ENCODE results near the gene CENPW.
A peak's percentile ranks its signal among the peaks of the same experiment; 100 is the strongest.

The CENPW gene

DNA sequence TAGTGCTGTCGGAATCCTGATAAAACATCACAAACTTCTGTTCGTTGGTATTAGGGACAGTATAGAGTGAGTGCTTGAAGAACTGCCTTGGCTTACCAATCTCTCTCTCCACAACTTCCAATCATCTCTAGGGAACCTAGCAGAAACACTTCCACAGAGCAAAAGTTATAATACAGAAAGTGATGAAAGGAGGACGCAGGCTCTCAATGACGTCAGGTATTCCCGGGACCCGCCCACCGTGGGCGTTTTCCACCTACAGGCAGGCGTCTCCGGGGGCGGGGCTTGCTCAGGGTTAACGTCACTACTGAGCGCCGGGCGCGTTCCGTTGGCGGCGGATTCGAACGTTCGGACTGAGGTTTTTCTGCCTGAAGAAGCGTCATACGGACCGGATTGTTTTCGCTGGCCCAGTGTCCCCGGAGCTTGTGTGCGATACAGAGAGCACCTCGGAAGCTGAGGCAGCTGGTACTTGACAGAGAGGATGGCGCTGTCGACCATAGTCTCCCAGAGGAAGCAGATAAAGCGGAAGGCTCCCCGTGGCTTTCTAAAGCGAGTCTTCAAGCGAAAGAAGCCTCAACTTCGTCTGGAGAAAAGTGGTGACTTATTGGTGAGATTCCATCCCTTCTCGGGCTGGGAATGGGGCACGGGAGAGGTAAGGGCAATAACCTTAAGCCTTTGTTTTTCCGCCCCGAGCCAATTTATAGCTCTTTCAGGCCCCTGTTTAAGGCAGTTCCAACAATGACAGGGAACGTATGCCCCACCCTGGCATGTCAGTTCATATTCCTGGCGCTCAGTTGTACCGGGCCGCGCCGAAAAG lies at the start of gene CENPW:
TSS of gene CENPW (plus strand) at position 320 of the 814 bp plus-strand sequence. CDS start at position 479, 159 bp downstream.
- Mint-ChIP-seq H3K4me3 (no peak within 1 kb of the TSS), H3K36me3 (ENCODE audit: insufficient read depth) (peaks cover 2% of the 10 kb centered on the region), H3K27ac (ENCODE audit: low read depth) (no peak within 1 kb of the TSS), H3K4me1 (peaks cover 6% of the 10 kb centered on the region), H3K27me3 (no peaks in the 10 kb centered on the region), H3K9me3 (no peaks in the 10 kb centered on the region)
- DNase-seq (ENCODE audit: low spot score in 2 of 2), result peak; percentile 67 to 70
- ATAC-seq (replicated peaks; ENCODE audit: extremely low read depth, poor library complexity, severe bottlenecking), result peak; percentile 72

DNA sequence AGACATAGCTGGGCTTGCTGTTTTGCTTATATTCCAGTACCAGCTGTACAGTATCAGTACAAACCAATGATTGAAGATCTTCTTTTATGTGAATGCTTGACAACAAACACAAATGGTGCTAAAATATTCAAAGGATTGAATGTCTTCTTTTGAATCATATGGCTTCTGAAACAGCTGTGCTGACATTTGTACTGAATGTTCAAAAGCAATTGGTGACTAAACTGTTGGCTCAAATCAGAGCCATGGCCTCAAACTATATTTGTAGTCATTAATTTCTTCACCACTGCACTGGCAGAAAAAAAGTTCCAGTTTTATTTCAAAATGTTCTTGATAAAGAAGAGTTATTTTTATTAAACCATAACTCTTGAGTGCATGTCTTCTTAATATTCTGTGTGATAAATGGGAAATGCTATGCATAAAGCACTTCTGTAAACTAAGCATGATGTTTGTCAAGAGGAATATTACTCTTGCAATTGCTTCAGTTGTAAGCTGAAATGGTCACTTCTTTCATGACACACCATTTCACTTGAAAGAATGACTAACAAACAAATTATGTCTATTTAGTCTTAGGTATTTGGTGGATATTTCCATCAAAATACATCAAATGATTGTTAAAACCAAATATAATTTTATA lies 45.9 kb upstream of the CENPW start:
- DNase-seq (ENCODE audit: low spot score in 2 of 2) (no peak), ATAC-seq (replicated peaks; ENCODE audit: extremely low read depth, poor library complexity, severe bottlenecking) (no peak)
- Mint-ChIP-seq H3K9me3 (no peaks in the 10 kb centered on the region), H3K4me3 (no peak overlapping the region), H3K4me1 (no peaks in the 10 kb centered on the region), H3K36me3 (ENCODE audit: insufficient read depth) (no peaks in the 10 kb centered on the region), H3K27me3 (no peaks in the 10 kb centered on the region), H3K27ac (ENCODE audit: low read depth) (no peak overlapping the region)

DNA sequence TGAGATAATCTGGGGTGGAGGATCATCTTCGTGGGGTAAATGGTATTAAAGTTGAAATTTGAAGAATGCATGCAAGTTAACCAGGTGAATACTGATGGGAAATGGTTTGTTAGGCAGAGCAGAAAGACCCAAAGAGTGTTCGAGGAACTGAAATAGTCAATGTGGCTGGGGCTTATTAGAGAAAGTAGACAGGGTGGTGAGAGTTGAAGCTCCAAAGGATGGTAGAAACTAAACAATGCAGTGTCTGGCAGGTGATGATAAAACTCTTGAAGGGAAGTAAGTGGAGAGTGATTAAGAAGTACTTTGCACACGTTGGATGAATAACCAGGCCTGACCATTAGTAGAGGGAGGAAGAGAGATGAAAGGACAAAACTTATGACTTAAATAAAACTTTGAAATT lies 39.8 kb upstream of the CENPW start:
- H3K27me3 Mint-ChIP-seq, result no peaks in the 10 kb centered on the region
- no peak for ATAC-seq (replicated peaks; ENCODE audit: extremely low read depth, poor library complexity, severe bottlenecking)
- no peak overlapping the region for H3K4me3 Mint-ChIP-seq
- H3K36me3 Mint-ChIP-seq (ENCODE audit: insufficient read depth), result no peaks in the 10 kb centered on the region
- no peak overlapping the region for H3K27ac Mint-ChIP-seq (ENCODE audit: low read depth)
- no peak for DNase-seq (ENCODE audit: low spot score in 2 of 2)
- no peaks in the 10 kb centered on the region for H3K4me1 Mint-ChIP-seq
- H3K9me3 Mint-ChIP-seq, result no peaks in the 10 kb centered on the region

DNA sequence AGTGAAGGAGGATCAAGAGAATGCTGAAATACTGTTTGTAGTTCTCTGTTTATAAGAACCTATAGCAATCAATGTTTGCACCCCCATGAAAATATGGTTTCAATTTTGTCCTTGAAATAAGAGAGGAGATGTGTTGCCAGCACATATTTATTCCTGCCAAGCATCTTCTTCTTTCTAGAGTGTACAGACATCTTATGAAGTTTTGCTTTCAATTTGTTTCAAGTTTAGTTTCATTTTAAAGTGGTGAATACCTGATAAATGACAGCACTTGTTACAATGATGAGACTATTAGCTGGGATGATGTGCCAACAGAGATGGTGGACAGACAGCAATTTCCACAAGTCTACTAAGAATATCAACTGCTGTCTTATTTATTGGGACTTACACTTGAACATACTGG lies 39.2 kb upstream of the CENPW start:
- DNase-seq (ENCODE audit: low spot score in 2 of 2) (no peak), ATAC-seq (replicated peaks; ENCODE audit: extremely low read depth, poor library complexity, severe bottlenecking) (no peak)
- H3K9me3 Mint-ChIP-seq, result no peaks in the 10 kb centered on the region
- no peak overlapping the region for H3K27ac Mint-ChIP-seq (ENCODE audit: low read depth)
- no peaks in the 10 kb centered on the region for H3K36me3 Mint-ChIP-seq (ENCODE audit: insufficient read depth)
- no peaks in the 10 kb centered on the region for H3K4me1 Mint-ChIP-seq
- H3K27me3 Mint-ChIP-seq, result no peaks in the 10 kb centered on the region
- no peak overlapping the region for H3K4me3 Mint-ChIP-seq

DNA sequence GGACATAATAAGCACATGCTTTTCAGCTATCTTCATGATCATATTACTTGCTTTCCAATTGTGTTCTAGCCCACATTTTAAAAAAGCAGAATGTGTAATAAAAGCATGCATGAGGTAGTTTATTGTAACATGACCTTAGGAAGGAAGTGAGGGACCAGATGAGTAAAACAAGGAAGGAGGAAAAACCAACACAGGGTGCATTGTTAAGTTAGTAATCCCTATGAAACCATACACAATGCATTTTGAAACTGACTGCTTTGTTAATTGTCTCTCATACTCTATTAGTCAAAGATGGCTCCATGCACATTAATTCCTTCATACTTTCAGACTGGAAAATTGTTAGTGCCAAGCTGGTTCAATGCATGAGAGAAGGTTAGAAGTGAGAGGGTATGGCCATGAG lies 37.7 kb upstream of the CENPW start:
- Mint-ChIP-seq H3K36me3 (ENCODE audit: insufficient read depth) (no peaks in the 10 kb centered on the region), H3K4me3 (no peak overlapping the region), H3K9me3 (no peaks in the 10 kb centered on the region), H3K27me3 (no peaks in the 10 kb centered on the region), H3K27ac (ENCODE audit: low read depth) (no peak overlapping the region), H3K4me1 (no peaks in the 10 kb centered on the region)
- no peak for DNase-seq (ENCODE audit: low spot score in 2 of 2)
- ATAC-seq (replicated peaks; ENCODE audit: extremely low read depth, poor library complexity, severe bottlenecking), result no peak

DNA sequence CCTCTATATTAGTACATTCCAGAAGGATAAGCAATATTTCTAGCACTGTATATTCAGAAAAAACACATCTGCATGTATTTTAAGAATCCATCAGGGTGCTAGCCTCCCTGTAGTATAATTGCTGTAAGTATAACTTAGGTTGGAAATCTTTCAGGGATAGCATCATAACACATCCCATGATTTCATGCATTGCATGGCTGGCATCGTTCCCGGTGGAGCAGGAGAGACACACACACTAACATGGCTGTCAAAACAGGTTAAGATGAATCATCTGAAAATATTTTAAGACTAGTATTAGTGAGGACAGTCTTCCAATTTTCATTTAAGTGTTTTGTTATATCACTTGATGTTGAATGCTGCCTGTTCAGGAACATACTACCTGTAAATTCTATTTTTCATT lies 32.1 kb upstream of the CENPW start:
- no peak for DNase-seq (ENCODE audit: low spot score in 2 of 2)
- H3K4me3 Mint-ChIP-seq, result no peak overlapping the region
- no peaks in the 10 kb centered on the region for H3K4me1 Mint-ChIP-seq

DNA sequence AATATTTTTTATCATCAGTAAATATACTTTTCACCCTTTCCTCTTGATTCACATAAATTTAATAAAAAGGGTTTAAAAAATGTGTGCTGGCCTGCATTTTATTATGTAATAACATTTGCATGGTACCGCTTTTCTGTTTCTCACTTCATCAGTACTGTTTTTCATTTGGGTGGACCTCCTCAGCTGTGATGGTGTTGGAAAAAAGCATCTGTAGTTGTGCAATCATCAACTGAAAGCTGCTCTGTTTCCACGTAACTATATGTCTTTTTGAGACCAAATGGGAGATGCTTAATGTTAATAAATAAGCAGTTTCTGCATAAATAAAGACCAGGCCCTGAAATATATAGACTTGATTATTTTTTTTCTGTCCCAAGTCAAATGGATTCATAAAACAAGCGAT lies 31.6 kb upstream of the CENPW start:
- ATAC-seq (replicated peaks; ENCODE audit: extremely low read depth, poor library complexity, severe bottlenecking), result no peak

More for the DNA sequence above, 32.1 kb upstream of the CENPW start:
- no peak for ATAC-seq (replicated peaks; ENCODE audit: extremely low read depth, poor library complexity, severe bottlenecking)
- Mint-ChIP-seq H3K9me3 (no peaks in the 10 kb centered on the region), H3K27ac (ENCODE audit: low read depth) (no peak overlapping the region), H3K27me3 (no peaks in the 10 kb centered on the region), H3K36me3 (ENCODE audit: insufficient read depth) (no peaks in the 10 kb centered on the region)

DNA sequence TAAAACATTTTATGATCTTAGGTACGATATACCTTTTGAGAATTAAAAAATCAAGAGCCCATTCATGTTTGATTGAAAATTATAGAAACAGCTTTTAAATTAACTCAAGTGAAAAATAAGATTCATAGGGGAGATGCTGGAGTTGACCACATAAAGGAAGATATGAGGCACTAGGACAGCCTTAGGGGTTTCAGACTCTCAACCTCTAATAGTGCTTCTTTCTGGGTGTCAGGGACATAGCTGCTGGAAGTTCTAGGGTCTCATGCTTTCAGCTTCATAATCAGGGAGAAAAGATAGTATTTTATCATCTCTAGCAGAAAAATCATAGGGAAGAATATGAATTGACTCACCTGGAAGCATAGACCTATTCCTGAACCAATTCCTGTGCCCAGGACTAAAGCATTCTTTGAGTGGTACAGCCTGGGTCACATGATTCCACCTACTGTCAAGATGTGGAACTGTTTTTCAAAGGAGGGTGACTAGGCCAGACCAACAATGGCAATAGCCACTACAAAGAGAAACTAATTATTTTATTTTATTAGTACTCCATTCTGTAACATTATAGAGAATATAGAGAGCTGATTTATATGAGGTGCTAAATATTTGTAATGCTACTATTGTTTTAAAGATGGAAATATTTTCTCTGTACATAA lies 27.8 kb upstream of the CENPW start:
- ATAC-seq (replicated peaks; ENCODE audit: extremely low read depth, poor library complexity, severe bottlenecking), result no peak
- no peak for DNase-seq (ENCODE audit: low spot score in 2 of 2)
- Mint-ChIP-seq H3K27me3 (no peaks in the 10 kb centered on the region), H3K36me3 (ENCODE audit: insufficient read depth) (no peaks in the 10 kb centered on the region), H3K4me3 (no peak overlapping the region), H3K27ac (ENCODE audit: low read depth) (no peak overlapping the region), H3K9me3 (no peaks in the 10 kb centered on the region), H3K4me1 (no peaks in the 10 kb centered on the region)

More for the DNA sequence above, 31.6 kb upstream of the CENPW start:
- H3K4me1 Mint-ChIP-seq, result no peaks in the 10 kb centered on the region
- H3K27me3 Mint-ChIP-seq, result no peaks in the 10 kb centered on the region
- no peak for DNase-seq (ENCODE audit: low spot score in 2 of 2)
- H3K27ac Mint-ChIP-seq (ENCODE audit: low read depth), result no peak overlapping the region
- no peak overlapping the region for H3K4me3 Mint-ChIP-seq
- H3K9me3 Mint-ChIP-seq, result no peaks in the 10 kb centered on the region
- H3K36me3 Mint-ChIP-seq (ENCODE audit: insufficient read depth), result no peaks in the 10 kb centered on the region

DNA sequence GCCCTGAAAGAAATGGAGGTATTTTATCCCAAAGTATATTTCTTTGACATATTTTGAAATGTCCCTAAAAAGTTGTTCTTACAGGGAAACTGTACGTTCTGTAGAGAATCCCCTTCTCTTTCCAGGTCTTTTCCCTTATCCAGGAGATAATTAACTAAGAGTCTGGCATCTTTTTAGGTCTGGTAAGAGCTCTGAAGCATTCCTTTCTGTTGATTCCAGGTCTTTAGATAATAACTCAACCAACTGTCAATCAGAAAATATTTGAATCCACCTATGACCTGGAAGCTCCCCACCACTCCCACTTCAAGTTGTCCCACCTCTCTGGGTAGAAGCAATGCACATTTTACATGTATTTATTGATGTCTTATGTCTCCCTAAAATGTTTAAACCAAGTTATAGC lies 26.0 kb upstream of the CENPW start:
- H3K4me3 Mint-ChIP-seq, result no peak overlapping the region
- H3K36me3 Mint-ChIP-seq (ENCODE audit: insufficient read depth), result no peaks in the 10 kb centered on the region
- no peak for DNase-seq (ENCODE audit: low spot score in 2 of 2)
- ATAC-seq (replicated peaks; ENCODE audit: extremely low read depth, poor library complexity, severe bottlenecking), result no peak
- H3K9me3 Mint-ChIP-seq, result no peaks in the 10 kb centered on the region
- H3K27me3 Mint-ChIP-seq, result no peaks in the 10 kb centered on the region
- no peaks in the 10 kb centered on the region for H3K4me1 Mint-ChIP-seq
- no peak overlapping the region for H3K27ac Mint-ChIP-seq (ENCODE audit: low read depth)

DNA sequence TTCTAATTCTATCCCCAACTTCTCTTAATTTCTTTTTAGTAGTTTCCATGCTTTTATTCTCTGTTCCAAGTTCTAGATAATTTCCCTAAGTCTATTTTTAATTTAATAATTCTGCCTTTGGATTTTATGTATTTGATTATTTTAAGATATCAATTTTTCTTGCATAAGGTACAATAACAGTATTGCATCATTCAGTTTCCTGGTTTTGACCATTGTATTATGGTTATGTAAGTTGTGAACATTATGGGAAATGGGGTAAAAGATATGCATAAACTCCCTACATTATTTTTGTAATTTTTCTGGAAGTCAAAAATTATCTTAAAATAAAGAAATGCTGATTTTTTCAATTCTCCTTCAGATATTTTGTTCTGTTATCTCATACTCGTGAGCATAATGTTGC lies 21.1 kb upstream of the CENPW start:
- Mint-ChIP-seq H3K4me1 (no peaks in the 10 kb centered on the region), H3K27ac (ENCODE audit: low read depth) (no peak overlapping the region), H3K9me3 (no peaks in the 10 kb centered on the region), H3K36me3 (ENCODE audit: insufficient read depth) (no peaks in the 10 kb centered on the region), H3K27me3 (peaks cover 21% of the 10 kb centered on the region), H3K4me3 (no peak overlapping the region)
- no peak for DNase-seq (ENCODE audit: low spot score in 2 of 2)
- no peak for ATAC-seq (replicated peaks; ENCODE audit: extremely low read depth, poor library complexity, severe bottlenecking)

DNA sequence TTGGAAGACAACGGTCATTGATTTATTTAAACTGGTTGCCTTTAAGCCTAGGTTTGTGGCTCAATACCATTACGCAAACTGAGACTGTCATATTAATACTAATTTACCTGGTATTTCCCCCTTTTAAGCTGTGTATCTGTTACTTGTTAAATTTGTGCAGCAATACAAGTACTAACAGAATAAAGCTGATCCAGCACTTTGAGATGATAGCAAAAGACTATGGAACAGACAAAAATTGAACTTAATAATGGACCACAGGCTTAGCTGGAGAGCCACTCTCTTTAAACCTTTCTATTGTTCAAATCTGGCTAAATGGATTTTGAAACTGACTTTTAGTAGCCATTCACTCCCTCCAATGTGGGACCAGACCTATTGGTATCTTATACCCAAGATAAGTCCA lies 6.2 kb upstream of the CENPW start:
- no peaks in the 10 kb centered on the region for H3K36me3 Mint-ChIP-seq (ENCODE audit: insufficient read depth)
- ATAC-seq (replicated peaks; ENCODE audit: extremely low read depth, poor library complexity, severe bottlenecking) (no peak), DNase-seq (ENCODE audit: low spot score in 2 of 2) (no peak)
- H3K4me3 Mint-ChIP-seq, result no peak overlapping the region
- no peaks in the 10 kb centered on the region for H3K4me1 Mint-ChIP-seq
- no peak overlapping the region for H3K27ac Mint-ChIP-seq (ENCODE audit: low read depth)
- no peaks in the 10 kb centered on the region for H3K27me3 Mint-ChIP-seq
- H3K9me3 Mint-ChIP-seq, result no peaks in the 10 kb centered on the region

DNA sequence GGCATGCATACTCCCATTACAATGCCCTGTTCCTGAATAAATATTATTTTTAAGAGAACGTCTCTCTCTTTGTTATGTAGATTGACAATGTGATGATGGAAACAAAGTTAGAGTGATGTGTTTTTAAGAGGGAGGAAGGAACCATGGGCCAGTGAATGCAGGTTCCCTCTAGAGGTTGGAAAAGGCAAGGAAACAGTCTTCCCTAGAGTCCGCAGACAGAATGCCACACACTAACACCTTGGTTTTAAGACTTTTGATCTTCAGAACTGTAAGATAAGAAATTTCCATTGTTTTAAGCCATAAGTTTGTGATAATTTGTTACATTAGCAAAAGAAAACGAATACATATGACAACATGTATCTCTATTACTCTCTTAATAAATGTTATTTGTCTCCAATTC lies 4.7 kb upstream of the CENPW start:
- Mint-ChIP-seq H3K4me1 (no peaks in the 10 kb centered on the region), H3K27ac (ENCODE audit: low read depth) (no peak overlapping the region), H3K27me3 (no peaks in the 10 kb centered on the region), H3K9me3 (no peaks in the 10 kb centered on the region), H3K36me3 (ENCODE audit: insufficient read depth) (no peaks in the 10 kb centered on the region), H3K4me3 (no peak overlapping the region)
- DNase-seq (ENCODE audit: low spot score in 2 of 2) (no peak), ATAC-seq (replicated peaks; ENCODE audit: extremely low read depth, poor library complexity, severe bottlenecking) (no peak)

DNA sequence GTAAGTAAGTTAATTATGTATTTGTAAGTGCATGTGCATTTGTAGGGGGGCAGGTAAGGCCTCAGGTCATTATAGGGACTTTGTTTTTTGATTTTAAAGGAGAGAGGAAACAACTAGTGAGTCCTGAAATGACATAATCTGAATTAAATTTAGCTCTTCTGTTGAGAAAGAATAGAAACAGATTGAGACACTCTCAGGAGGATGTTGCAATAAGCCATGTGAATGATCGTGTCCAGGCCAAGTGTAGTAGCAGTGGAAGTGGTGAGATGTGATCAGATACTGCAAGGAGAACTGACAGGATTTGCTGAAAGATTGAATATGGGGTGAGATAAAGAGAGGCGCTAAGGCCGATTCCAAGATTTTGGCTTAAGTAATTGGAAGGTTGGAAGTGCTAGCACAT lies 2.6 kb upstream of the CENPW start:
- no peak for ATAC-seq (replicated peaks; ENCODE audit: extremely low read depth, poor library complexity, severe bottlenecking)
- H3K4me1 Mint-ChIP-seq, result peaks cover 6% of the 10 kb centered on the region
- no peaks in the 10 kb centered on the region for H3K9me3 Mint-ChIP-seq
- H3K27ac Mint-ChIP-seq (ENCODE audit: low read depth), result no peak overlapping the region
- H3K4me3 Mint-ChIP-seq, result no peak overlapping the region
- DNase-seq (ENCODE audit: low spot score in 2 of 2), result no peak
- H3K27me3 Mint-ChIP-seq, result no peaks in the 10 kb centered on the region
- peaks cover 2% of the 10 kb centered on the region for H3K36me3 Mint-ChIP-seq (ENCODE audit: insufficient read depth)
